Ovary (tissue), 9 donors: ENCODE results near the gene NAT10. TPM values are rescaled to one million over a fixed set of nuclear protein-coding genes. Genes with fewer than 3 reads are reported as not detected.

ENCODE experiments used
- DNase-seq, 5 donors: peaks; one replicate each; pipeline ENCODE4 v3.0.0-alpha.2; 2019 to 2020
- H3K27ac ChIP-seq, 2 donors: fragments of 200-600 bp; one replicate each; pipeline versions ENCODE4 v1.5.1 to v1.8.0; 2019 to 2022
- H3K27me3 ChIP-seq: fragments of 200-600 bp; one replicate; pipeline ENCODE4 v1.8.0; 2022
- H3K36me3 ChIP-seq: fragments of 200-600 bp; sonication (generic); one replicate; pipeline ENCODE4 v1.5.1; 2019
- H3K4me1 ChIP-seq: one replicate; pipeline ENCODE4 v1.8.1; 2013; ENCODE audit warnings: mild to moderate bottlenecking, moderate library complexity; ENCODE audit not compliant: insufficient read depth
- H3K4me3 ChIP-seq: fragments of 200-600 bp; sonication (generic); one replicate; pipeline ENCODE4 v1.5.1; 2017
- H3K9me3 ChIP-seq, 2 donors: fragments of 200-600 bp in 1 of 2; sonication (generic) in 1 of 2; one replicate each; pipeline versions ENCODE4 v1.5.1 to v1.8.1; 2013 to 2019; ENCODE audit warnings: mild to moderate bottlenecking in 1 of 2, moderate library complexity in 1 of 2
- CTCF ChIP-seq, 3 donors: fragments of 450-650 bp in 2 of 3; fragments of 200-600 bp in 1 of 3; IDR thresholded peaks; one replicate each; pipeline versions ENCODE4 v1.5.1 to v1.8.0; 2016 to 2022; ENCODE audit warnings: antibody characterized with exemption in 3 of 3, mild to moderate bottlenecking in 1 of 3
- EP300 ChIP-seq: sonication (generic); formaldehyde crosslinking; IDR thresholded peaks from one replicate; pipeline ENCODE4 v1.6.1; 2017; ENCODE audit warnings: antibody characterized with exemption
- POLR2A ChIP-seq: fragments of 450-650 bp; IDR thresholded peaks from one replicate; pipeline ENCODE4 v1.6.1; 2017; ENCODE audit warnings: antibody characterized with exemption, mild to moderate bottlenecking, moderate library complexity
- WGBS, 3 donors: extraction: QIAGEN DNeasy Blood & Tissue Kit in 1 of 3; methylation state at CpG; one replicate each; pipeline versions ENCODE4 v1.1.5 to v1.1.7; 2013 to 2017; 5-methylcytosine and 5-hydroxymethylcytosine counted together
- intact Hi-C, 4 donors: fragments of 100-400 bp; cut with DNase I; formaldehyde crosslinking; loops; one replicate each; pipeline versions ENCODE4 v1.11.0 to v1.15.1; 2022 to 2023
- polyA plus RNA-seq, 2 donors: library from polyadenylated mRNA; stranded (reverse); fragments of 200-250 nt in 1 of 2; fragments of 350-450 nt in 1 of 2; fragmentation: Illumina TruSeq in 1 of 2; extraction: RNeasy Lipid Tissue Mini Kit (QIAGEN cat#74804) in 1 of 2; gene quantifications; one replicate each; pipeline ENCODE4 v1.2.3, GENCODE V29; 2013 to 2014
- total RNA-seq, 7 donors: library from RNA; depleted of rRNA in 2 of 7; stranded (reverse); fragments of >200 nt in 2 of 7; fragmentation: NEBNext Ultra II Directional in 3 of 7; extraction: Animal tissue kit (Norgen Biotek cat#: 25700) in 3 of 7; gene quantifications; one replicate each; pipeline versions ENCODE4 v1.1.0 to v1.2.4, GENCODE V29; 2016 to 2023
- donor health status: DM: no; HTN: no; CAD: no; lungs with moderate emphysema.
- donor health status: DM: no; HTN: no; CAD: no.
- donor health status: Bipolar disorder and iron deficiency.
- donor health status: DM: yes; HTN: yes; CAD: no.
- donor health status: DM: no; HTN: no; CAD: no.
- donor health status: DM: yes; HTN: yes; CAD: no.

Gene NAT10
- total and polyA plus RNA-seq, 9 donors, result 19.8 to 60.9 (median 49.1) TPM

GRCh38 chr11:34190192-34191139, 85.0 kb downstream of the NAT10 start:
- DNase-seq, result no peak
- WGBS, 3 donors, result 91 to 95% (median 93%) methylated on average over 8 of the region's 8 CpGs
- Histone ChIP-seq H3K27ac (no peak overlapping the region), H3K36me3 (no peaks in the 10 kb centered on the region), H3K4me1 (peaks cover 2% of the 10 kb centered on the region), H3K27me3 (no peaks in the 10 kb centered on the region), H3K9me3 (no peaks in the 10 kb centered on the region), H3K4me3 (no peak overlapping the region)
- intact Hi-C loops, result no loop called here
- TF ChIP-seq CTCF (IDR thresholded peaks at IDR 0.05) (no peak), EP300 (no peak)

- H3K36me3 ChIP-seq, result no peaks in the 10 kb centered on the region
- peaks cover 2% of the 10 kb centered on the region for H3K4me1 ChIP-seq
- TF ChIP-seq CTCF (IDR thresholded peaks at IDR 0.05) (no peak), POLR2A (no peak)
- H3K27me3 ChIP-seq, result no peaks in the 10 kb centered on the region
- H3K4me3 ChIP-seq, result no peak overlapping the region
- WGBS, 3 donors, result 87 to 89% (median 89%) methylated on average over 5 of the region's 5 CpGs
- intact Hi-C loops, result no loop called here
- no peak for DNase-seq
- no peaks in the 10 kb centered on the region for H3K9me3 ChIP-seq
- no peak overlapping the region for H3K27ac ChIP-seq
Measured at GRCh38 chr11:34191578-34191977, 86.1 kb downstream of the NAT10 start.

- intact Hi-C loops, result no loop called here
Measured at GRCh38 chr11:34192481-34193401, 87.3 kb downstream of the NAT10 start.

More at GRCh38 chr11:34192481-34193401, 87.3 kb downstream of the NAT10 start:
- Histone ChIP-seq H3K36me3 (no peaks in the 10 kb centered on the region), H3K4me3 (no peak overlapping the region), H3K4me1 (peaks cover 2% of the 10 kb centered on the region), H3K9me3 (no peaks in the 10 kb centered on the region), H3K27me3 (no peaks in the 10 kb centered on the region), H3K27ac (peak overlapping the region in 1 of 2 donors; percentile 3)
- 36 to 40% (median 38%) methylated on average over 13 to 14 of the region's 14 CpGs for WGBS, 3 donors
- no peak for TF ChIP-seq POLR2A
- no peak for TF ChIP-seq CTCF (IDR thresholded peaks at IDR 0.05)
- TF ChIP-seq EP300, result no peak
- peak; percentile 48 to 68 (median 52) for DNase-seq
